ENCODE data around the gene S100A8.

S100A8 gene

DNA sequence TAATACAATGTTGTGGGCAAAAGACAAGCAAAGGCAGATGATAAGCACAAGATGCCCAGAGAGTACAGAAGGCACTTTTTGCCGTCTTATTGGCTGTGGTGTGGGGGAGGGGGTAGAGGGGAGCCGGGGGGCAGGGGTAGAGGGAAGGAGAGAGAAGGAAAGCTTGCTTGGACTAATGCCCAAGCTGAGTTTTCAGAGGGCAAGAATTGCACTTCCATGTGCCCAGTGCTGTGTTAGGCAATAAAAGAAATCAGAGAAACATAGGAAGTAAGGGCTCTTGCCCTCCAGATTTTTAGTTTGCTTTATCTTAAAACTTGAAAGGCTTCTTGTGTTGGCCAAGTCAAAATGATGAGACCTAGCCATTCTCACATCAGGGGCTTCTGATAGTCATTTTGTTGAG lies 23.8 kb downstream of the S100A8 start:
- DNase-seq: no peak
- intact Hi-C loops (cut with DNase I): no loop called here

- intact Hi-C loops (cut with DNase I): no loop called here
- DNase-seq: no peak
These were observed 24.6 kb downstream of the S100A8 start for GRCh38 chr1:153366261-153366660.

DNA sequence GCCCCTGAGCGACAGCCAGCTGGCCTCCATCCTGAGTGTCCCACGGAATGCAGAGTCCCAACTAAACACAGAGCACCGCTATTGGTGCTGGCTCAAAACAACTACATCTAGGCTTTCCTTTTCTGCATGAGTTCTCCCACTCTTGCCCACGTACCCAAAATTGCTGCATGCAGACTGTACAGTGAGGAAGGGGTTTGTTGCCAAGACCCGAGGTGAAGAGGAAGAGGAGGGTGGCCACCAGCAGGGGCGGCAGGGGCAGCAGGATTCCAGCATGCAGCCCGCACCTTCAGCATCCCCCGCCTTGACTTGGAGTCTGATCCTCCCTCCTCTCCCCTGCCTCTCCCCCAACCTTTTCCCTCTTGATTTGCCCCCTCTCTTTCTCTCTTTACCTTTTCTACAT lies 25.2 kb downstream of the S100A8 start:
- DNase-seq: peak in 1 of 42 donors; percentile 6
- intact Hi-C loops (cut with DNase I): no loop called here

- peak in 1 of 42 donors; percentile 7 for DNase-seq
- intact Hi-C loops (cut with DNase I): no loop called here
These were observed 25.9 kb downstream of the S100A8 start for GRCh38 chr1:153364766-153365666.

GRCh38 chr1:153364156-153364555 lies 26.7 kb downstream of the S100A8 start:
- DNase-seq: no peak
- intact Hi-C loops (cut with DNase I): no loop called here

GRCh38 chr1:153363641-153364040 lies 27.2 kb downstream of the S100A8 start:
- intact Hi-C loops (cut with DNase I): no loop called here
- peak in 1 of 42 donors; percentile 4 for DNase-seq

GRCh38 chr1:153362187-153362775 lies 28.6 kb downstream of the S100A8 start:
- DNase-seq: peak in 1 of 42 donors; percentile 5
- intact Hi-C loops (cut with DNase I): no loop called here

GRCh38 chr1:153361480-153362109 lies 29.3 kb downstream of the S100A8 start:
- intact Hi-C loops (cut with DNase I): no loop called here
- peak in 1 of 42 donors; percentile 6 for DNase-seq

DNA sequence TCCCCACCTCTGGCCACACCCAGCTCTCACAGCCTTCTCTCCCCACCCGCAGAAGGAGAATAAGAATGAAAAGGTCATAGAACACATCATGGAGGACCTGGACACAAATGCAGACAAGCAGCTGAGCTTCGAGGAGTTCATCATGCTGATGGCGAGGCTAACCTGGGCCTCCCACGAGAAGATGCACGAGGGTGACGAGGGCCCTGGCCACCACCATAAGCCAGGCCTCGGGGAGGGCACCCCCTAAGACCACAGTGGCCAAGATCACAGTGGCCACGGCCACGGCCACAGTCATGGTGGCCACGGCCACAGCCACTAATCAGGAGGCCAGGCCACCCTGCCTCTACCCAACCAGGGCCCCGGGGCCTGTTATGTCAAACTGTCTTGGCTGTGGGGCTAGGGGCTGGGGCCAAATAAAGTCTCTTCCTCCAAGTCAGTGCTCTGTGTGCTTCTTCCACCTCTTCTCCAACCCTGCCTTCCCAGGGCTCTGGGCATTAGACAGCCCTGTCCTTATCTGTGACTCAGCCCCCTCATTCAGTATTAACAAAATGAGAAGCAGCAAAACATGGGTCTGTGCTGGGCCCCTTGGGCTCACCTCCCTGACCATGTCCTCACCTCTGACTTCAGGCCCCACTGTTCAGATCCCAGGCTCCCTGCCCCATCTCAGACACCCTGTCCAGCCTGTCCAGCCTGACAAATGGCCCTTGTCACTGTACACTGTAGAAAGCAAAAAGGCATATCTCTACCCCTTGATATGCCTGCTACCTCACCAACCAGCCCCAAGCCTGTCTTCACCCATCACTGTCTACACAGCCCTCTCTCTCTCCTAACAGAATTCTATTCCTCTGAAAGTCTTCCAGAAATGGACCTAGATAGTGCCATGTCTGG lies 30.0 kb downstream of the S100A8 start:
- DNase-seq: peak in 1 of 42 donors; percentile 7
- intact Hi-C loops (cut with DNase I): no loop called here

DNA sequence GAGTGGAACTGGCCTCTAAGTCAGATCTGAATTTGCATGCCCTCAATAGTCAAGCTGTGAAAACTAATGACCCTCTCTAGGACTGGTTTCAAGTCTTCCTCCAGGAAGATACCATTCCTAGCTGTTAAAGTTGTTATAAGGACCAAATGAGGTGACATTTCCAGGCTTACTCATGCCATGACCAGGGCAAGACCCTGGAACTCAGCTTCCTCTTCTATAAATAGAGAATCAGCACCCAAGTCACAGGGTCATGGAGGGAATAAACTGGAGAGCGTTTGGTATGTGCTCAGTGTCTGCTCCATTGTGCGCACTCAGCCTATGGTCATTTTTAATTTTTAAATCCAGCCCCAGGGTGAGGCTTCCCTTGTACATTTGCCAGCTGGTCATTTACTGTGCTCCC lies 30.7 kb downstream of the S100A8 start:
- no peak for DNase-seq
- intact Hi-C loops (cut with DNase I): no loop called here

- DNase-seq: peak in 2 of 42 donors; percentile 4 to 13
- intact Hi-C loops (cut with DNase I): no loop called here
These were observed 31.6 kb downstream of the S100A8 start for GRCh38 chr1:153359241-153359640.

DNA sequence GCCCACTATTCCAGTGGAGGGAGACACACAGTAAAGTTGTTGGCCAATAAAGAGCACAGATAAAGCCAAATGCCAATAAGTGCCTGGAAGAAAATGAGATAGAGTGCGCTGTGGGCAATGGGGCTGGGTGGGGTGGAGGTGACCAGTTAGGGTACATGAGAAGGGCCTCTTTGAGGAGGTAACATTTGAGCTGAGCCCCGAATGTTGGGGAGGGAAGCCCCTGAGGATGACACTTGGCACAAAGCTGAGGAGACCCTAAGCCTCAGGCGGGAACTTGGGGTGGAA lies 32.2 kb downstream of the S100A8 start:
- peak in 3 of 42 donors; percentile 4 to 9 (median 8) for DNase-seq
- intact Hi-C loops (cut with DNase I): no loop called here

- DNase-seq: peak in 3 of 42 donors; percentile 4 to 10 (median 7)
- intact Hi-C loops (cut with DNase I): no loop called here
These were observed 32.8 kb downstream of the S100A8 start, which contains the start of gene S100A9 for GRCh38 chr1:153357853-153358690. Gene S100A9 (plus strand): TSS chr1:153357854. CDS start chr1:153358284, 430 bp downstream.

DNA sequence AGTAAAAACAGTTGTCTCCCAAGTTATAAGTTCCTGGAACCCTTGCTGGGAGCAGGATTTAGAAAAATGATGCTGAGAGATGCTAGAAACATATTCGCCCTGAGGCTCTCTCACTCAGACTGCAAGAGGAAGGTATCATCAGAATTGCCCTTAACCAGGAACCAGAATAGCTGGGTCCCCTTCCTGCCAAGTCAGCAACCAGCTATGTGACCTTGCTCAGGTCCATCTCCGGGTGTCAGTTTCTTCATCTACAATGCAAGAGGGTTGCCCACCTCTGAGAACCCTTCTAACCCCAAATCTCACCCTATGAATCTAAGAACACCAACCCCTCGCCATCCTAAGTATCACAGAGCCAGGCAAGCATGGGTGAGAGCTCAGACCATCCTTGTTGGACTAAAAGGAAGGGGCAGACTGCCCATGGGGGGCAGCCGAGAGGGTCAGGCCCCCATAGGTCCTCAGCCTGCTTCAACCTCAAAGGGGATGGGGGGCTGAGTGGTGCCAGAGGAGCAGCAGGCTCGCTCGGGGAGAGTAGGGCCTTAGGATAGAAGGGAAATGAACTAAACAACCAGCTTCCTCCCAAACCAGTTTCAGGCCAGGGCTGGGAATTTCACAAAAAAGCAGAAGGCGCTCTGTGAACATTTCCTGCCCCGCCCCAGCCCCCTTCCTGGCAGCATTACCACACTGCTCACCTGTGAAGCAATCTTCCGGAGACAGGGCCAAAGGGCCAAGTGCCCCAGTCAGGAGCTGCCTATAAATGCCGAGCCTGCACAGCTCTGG lies 33.6 kb downstream of the S100A8 start:
- DNase-seq: peak in 17 of 42 donors; percentile 4 to 60 (median 28)

GRCh38 chr1:153356392-153357075 lies 34.3 kb downstream of the S100A8 start:
- DNase-seq: peak in 2 of 42 donors; percentile 6 to 10
- intact Hi-C loops (cut with DNase I): no loop called here

More for the DNA sequence above, 33.6 kb downstream of the S100A8 start:
- intact Hi-C loops (cut with DNase I): no loop called here

GRCh38 chr1:153355445-153356071 lies 35.3 kb downstream of the S100A8 start:
- intact Hi-C loops (cut with DNase I): no loop called here
- DNase-seq: peak in 30 of 42 donors; percentile 12 to 61 (median 39)
